Activated naive CD4-positive, alpha-beta T cell treated with anti-CD3 and anti-CD28 coated beads, Interleukin-2, amount 50 U/mL, for 24 hours (primary cell): ENCODE data around the gene MALRD1.

Experiments used
- H3K27ac Mint-ChIP-seq: one replicate; pipeline ENCODE4 v1.8.0; 2021; ENCODE audit warnings: mild to moderate bottlenecking, mixed read lengths
- H3K27me3 Mint-ChIP-seq: one replicate; pipeline ENCODE4 v1.8.0; 2021; ENCODE audit warnings: mixed read lengths
- H3K36me3 Mint-ChIP-seq: one replicate; pipeline ENCODE4 v1.8.0; 2021; ENCODE audit warnings: mixed read lengths
- H3K4me1 Mint-ChIP-seq: one replicate; pipeline ENCODE4 v1.8.0; 2021; ENCODE audit warnings: mixed read lengths
- H3K4me3 Mint-ChIP-seq: one replicate; pipeline ENCODE4 v1.8.0; 2021; ENCODE audit warnings: mild to moderate bottlenecking, mixed read lengths
- H3K9me3 Mint-ChIP-seq: one replicate; pipeline ENCODE4 v1.8.0; 2021; ENCODE audit warnings: mixed read lengths

Gene MALRD1

GRCh38 chr10:19048489-19048888 lies at the start of gene MALRD1:
MALRD1 (plus strand) TSS chr10:19048801; CDS start chr10:19048939, 138 bp downstream.
- no peaks in the 10 kb centered on the region for H3K4me1 Mint-ChIP-seq
- H3K27ac Mint-ChIP-seq = no peak within 1 kb of the TSS
- H3K36me3 Mint-ChIP-seq = no peaks in the 10 kb centered on the region

DNA sequence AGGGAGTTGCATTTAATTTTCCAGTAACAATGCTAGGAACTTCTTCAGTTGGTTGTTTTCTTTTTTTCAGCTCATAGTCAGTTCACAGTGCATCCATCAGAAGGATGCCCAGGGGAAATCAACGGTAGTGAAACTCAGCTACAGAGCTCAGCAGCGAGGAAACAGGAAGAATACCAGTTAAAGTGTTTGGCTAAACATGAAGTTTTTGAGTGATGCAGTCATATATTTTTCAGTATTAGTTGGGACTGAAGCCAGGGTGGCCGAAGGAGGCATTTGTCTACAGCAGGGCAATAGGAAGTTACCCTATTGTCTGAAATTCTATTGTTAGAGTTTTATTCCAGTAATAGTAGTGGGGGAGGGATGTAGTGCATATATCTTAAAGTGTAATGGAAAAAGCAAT lies 45.3 kb upstream of the MALRD1 start:
- H3K4me1 Mint-ChIP-seq = no peaks in the 10 kb centered on the region
- no peak overlapping the region for H3K4me3 Mint-ChIP-seq
- H3K27me3 Mint-ChIP-seq = no peaks in the 10 kb centered on the region
- H3K9me3 Mint-ChIP-seq = peaks cover 5% of the 10 kb centered on the region
- H3K36me3 Mint-ChIP-seq = no peaks in the 10 kb centered on the region
- no peak overlapping the region for H3K27ac Mint-ChIP-seq

More at GRCh38 chr10:19048489-19048888, at the start of gene MALRD1:
- Mint-ChIP-seq H3K4me3 (no peak within 1 kb of the TSS), H3K27me3 (no peaks in the 10 kb centered on the region), H3K9me3 (peaks cover 14% of the 10 kb centered on the region)

DNA sequence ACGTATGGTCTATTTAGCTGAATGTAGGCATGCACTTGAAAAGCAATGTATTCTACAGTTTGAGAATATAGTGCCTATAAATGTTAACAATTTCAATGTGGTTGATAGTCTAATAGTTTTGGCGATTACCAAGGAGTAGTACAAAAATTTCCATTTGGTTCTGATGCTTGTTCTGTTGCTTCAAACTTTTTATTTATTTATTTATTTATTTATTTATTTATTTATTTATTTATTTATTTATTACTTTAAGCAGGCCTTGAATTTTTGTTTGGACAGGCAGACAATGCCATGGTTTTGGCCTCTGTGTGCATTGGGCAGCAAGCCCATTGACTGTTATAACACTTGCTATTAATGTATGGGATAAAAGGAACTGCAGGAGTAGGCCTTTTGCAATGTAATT lies 36.5 kb upstream of the MALRD1 start:
- Mint-ChIP-seq H3K4me3 (no peak overlapping the region), H3K36me3 (peaks cover 2% of the 10 kb centered on the region), H3K27me3 (peaks cover 2% of the 10 kb centered on the region), H3K27ac (no peak overlapping the region), H3K9me3 (peaks cover 17% of the 10 kb centered on the region), H3K4me1 (no peaks in the 10 kb centered on the region)

DNA sequence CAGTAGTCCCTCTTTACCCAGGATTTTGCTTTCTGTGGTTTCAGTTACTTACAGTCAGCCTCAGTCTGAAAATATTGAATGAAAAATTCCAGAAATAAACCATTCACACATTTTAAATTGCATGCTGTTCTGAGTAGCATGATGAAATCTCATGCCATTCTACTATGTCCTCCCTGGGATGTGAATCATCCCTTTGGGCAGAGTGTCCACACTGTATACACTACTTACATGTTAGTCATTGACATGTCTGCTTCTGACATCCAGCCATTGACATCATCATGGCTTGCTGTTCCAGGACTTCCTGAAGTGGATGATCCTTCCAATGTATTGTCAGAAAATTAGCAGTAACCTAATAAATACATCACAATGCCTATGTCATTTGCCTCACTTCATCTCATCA lies 34.6 kb upstream of the MALRD1 start:
- no peak overlapping the region for H3K27ac Mint-ChIP-seq
- no peak overlapping the region for H3K4me3 Mint-ChIP-seq
- peaks cover 3% of the 10 kb centered on the region for H3K27me3 Mint-ChIP-seq

GRCh38 chr10:19014498-19014897 lies 34.1 kb upstream of the MALRD1 start:
- peaks cover 3% of the 10 kb centered on the region for H3K27me3 Mint-ChIP-seq
- H3K9me3 Mint-ChIP-seq = peaks cover 11% of the 10 kb centered on the region
- no peak overlapping the region for H3K4me3 Mint-ChIP-seq
- no peaks in the 10 kb centered on the region for H3K4me1 Mint-ChIP-seq
- H3K36me3 Mint-ChIP-seq = peaks cover 2% of the 10 kb centered on the region
- no peak overlapping the region for H3K27ac Mint-ChIP-seq

More for the DNA sequence above, 34.6 kb upstream of the MALRD1 start:
- H3K9me3 Mint-ChIP-seq = peaks cover 11% of the 10 kb centered on the region
- H3K36me3 Mint-ChIP-seq = peaks cover 2% of the 10 kb centered on the region
- H3K4me1 Mint-ChIP-seq = no peaks in the 10 kb centered on the region

DNA sequence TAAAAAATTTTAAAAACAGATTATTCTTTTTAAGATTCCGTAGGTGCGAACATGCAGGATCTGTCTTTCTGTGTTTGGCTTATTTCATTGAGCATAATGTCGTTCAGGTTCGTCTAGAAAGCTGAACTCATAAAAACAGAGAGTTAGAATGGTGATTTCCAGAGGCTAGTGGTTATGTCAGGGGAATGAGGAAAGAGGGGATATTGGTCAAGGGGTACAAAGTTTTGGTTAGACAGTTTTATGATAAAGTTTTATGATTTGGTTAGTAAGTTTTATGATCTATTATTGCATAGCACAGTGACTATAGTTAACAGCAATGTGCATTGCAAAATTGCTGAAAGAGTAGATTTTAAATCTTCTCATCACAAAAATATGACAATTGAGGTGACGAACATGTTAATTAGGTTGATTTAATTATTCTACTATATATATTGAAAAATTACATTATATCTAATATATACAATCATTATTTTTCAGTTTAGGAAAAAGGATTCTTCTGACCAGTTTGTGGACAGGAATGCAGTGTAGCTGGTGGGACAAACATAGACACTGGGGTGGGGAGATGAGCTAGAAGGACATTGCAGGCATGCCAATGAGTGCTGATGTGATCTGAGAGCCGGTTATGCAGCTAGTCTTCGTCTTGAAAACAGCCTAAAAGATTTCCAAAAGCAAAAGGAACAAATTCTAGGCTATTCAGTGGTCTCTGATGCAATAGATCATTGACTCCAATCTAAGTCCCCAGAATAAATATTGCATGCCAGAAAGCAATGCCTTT lies 31.3 kb upstream of the MALRD1 start:
- Mint-ChIP-seq H3K9me3 (peaks cover 11% of the 10 kb centered on the region), H3K36me3 (peaks cover 2% of the 10 kb centered on the region), H3K27ac (no peak overlapping the region), H3K27me3 (peaks cover 3% of the 10 kb centered on the region), H3K4me3 (no peak overlapping the region), H3K4me1 (no peaks in the 10 kb centered on the region)

DNA sequence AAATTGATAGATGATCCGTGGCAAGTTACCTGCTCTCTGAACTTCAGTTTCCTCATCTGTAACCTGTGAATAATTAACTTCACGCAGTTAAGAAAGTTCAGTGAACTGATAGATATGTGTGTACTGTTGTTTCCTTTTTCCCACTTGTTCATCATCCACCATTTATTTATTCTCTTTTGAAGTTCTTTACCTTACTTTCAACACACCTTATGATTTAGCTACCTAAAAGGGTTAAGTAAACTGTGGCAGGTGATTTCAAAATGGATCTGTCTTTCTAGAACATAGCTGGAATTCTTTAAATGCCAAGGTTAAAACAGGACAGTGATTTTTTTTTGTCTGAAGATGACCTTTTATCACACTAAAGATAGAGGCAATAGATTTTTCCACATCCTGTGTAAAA lies 27.4 kb upstream of the MALRD1 start:
- H3K4me1 Mint-ChIP-seq = no peaks in the 10 kb centered on the region
- no peak overlapping the region for H3K27ac Mint-ChIP-seq
- H3K27me3 Mint-ChIP-seq = peaks cover 1% of the 10 kb centered on the region
- H3K4me3 Mint-ChIP-seq = no peak overlapping the region
- H3K36me3 Mint-ChIP-seq = no peaks in the 10 kb centered on the region
- H3K9me3 Mint-ChIP-seq = no peaks in the 10 kb centered on the region

DNA sequence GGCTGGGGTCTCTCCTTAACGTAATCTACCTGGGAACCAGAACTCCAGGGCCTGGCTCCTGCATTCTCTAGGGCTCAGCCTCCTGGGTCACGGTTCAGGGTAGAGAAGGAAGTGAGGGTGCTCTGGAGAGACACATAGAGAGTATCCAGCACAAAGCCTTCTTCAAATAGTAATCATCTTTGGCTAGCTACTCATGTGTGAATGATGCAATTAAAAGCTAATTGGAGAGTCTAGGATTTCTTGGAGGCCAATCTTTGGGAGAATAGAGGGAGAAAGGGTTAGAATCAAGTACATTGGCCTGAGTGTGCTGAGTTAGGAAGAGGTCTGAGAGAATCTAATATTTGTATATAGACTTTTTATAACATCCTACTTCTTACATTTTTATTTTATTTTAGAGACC lies 24.0 kb upstream of the MALRD1 start:
- no peaks in the 10 kb centered on the region for H3K4me1 Mint-ChIP-seq
- no peaks in the 10 kb centered on the region for H3K9me3 Mint-ChIP-seq
- no peaks in the 10 kb centered on the region for H3K27me3 Mint-ChIP-seq
- no peak overlapping the region for H3K27ac Mint-ChIP-seq
- no peaks in the 10 kb centered on the region for H3K36me3 Mint-ChIP-seq
- H3K4me3 Mint-ChIP-seq = no peak overlapping the region

DNA sequence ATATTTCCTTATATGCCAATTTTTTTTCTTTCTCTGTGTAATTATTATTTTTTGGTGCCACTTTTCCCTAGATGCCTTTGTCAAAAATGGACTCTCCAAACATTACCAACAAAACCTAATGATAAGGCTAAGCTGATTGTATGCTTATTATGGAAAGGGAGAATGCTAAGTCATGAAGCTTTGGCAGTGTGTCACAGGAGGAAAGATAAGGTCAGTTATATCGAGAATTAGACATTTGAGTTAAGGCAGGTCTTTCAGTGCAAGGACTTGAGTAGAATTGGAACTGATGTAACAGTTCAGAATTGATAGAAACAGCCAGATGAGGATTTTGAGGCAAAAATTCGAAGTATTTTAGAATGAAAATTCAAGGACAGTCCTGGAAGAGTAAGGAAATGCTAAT lies 16.8 kb upstream of the MALRD1 start:
- no peaks in the 10 kb centered on the region for H3K9me3 Mint-ChIP-seq
- no peak overlapping the region for H3K4me3 Mint-ChIP-seq
- no peaks in the 10 kb centered on the region for H3K4me1 Mint-ChIP-seq
- H3K36me3 Mint-ChIP-seq = no peaks in the 10 kb centered on the region
- no peak overlapping the region for H3K27ac Mint-ChIP-seq
- H3K27me3 Mint-ChIP-seq = no peaks in the 10 kb centered on the region

DNA sequence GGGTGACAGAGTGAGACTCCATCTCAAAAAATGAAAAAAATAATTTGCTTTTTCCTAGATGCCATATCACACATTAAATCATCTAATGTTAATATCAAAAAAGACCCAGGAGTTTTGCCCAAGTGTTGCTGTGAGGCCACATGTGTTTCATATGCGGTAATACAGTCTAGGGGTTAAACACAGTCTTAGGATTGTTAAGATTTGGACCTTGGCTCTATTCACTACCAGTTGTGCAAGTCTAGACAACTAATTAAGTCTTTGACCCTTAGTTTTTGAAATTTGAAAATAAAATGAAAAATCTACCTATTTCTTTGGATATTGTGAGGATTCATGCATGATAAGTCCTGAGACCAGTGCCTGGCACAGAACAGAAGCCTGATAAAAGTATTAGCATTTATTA lies 14.9 kb upstream of the MALRD1 start:
- Mint-ChIP-seq H3K36me3 (no peaks in the 10 kb centered on the region), H3K4me1 (no peaks in the 10 kb centered on the region), H3K4me3 (no peak overlapping the region), H3K9me3 (no peaks in the 10 kb centered on the region), H3K27me3 (no peaks in the 10 kb centered on the region), H3K27ac (no peak overlapping the region)

GRCh38 chr10:19041171-19041570 lies 7.4 kb upstream of the MALRD1 start:
- H3K36me3 Mint-ChIP-seq = no peaks in the 10 kb centered on the region
- H3K4me1 Mint-ChIP-seq = no peaks in the 10 kb centered on the region
- no peak overlapping the region for H3K4me3 Mint-ChIP-seq
- no peaks in the 10 kb centered on the region for H3K27me3 Mint-ChIP-seq
- H3K9me3 Mint-ChIP-seq = no peaks in the 10 kb centered on the region
- no peak overlapping the region for H3K27ac Mint-ChIP-seq

GRCh38 chr10:19043431-19043830 lies 5.2 kb upstream of the MALRD1 start:
- H3K36me3 Mint-ChIP-seq = no peaks in the 10 kb centered on the region
- no peaks in the 10 kb centered on the region for H3K9me3 Mint-ChIP-seq

GRCh38 chr10:19046679-19047078 lies 1.9 kb upstream of the MALRD1 start:
- Mint-ChIP-seq H3K4me1 (no peaks in the 10 kb centered on the region), H3K27me3 (no peaks in the 10 kb centered on the region), H3K36me3 (no peaks in the 10 kb centered on the region), H3K27ac (no peak overlapping the region), H3K4me3 (no peak overlapping the region), H3K9me3 (peaks cover 6% of the 10 kb centered on the region)

More at GRCh38 chr10:19043431-19043830, 5.2 kb upstream of the MALRD1 start:
- Mint-ChIP-seq H3K4me1 (no peaks in the 10 kb centered on the region), H3K4me3 (no peak overlapping the region), H3K27ac (no peak overlapping the region), H3K27me3 (no peaks in the 10 kb centered on the region)

DNA sequence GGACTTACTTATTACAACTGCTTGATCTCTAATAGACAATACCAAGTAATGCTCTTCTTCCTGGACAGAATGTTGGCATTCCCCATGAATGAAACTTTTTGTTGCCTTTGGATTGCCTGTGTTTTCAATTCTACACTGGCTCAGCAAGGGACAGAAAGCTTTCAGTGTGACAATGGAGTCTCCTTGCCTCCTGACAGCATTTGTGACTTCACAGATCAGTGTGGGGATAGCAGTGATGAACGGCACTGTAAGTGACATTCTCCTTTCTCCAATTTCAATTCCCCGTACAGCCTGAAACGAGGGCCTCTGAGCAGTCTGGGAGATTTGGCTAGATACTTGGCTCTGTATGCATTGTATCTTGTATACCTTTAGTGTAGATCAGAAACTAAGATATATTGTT lies 290 bp downstream of the MALRD1 start:
- Mint-ChIP-seq H3K4me3 (no peak overlapping the region), H3K27me3 (no peaks in the 10 kb centered on the region), H3K36me3 (no peaks in the 10 kb centered on the region), H3K9me3 (peaks cover 14% of the 10 kb centered on the region), H3K4me1 (no peaks in the 10 kb centered on the region), H3K27ac (no peak overlapping the region)

DNA sequence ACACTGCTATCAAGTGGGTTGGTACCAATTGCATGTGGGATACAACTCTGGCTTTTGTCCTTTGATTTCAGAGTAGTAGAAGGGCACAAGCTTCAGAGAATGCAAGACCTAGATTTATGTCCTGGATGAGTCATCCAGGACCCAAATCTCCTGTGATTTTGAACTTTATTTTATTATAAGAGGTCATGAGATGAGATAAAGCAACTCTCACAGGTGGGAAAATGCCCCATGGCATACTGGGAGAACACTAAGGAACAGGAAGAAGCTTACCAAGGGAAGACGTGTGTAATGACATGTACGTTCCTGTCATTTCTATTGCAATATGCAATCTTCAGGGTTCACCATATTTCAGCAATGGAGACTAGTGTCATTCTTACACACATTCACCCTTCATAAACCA lies 966 bp downstream of the MALRD1 start:
- Mint-ChIP-seq H3K9me3 (peaks cover 14% of the 10 kb centered on the region), H3K36me3 (no peaks in the 10 kb centered on the region), H3K4me1 (no peaks in the 10 kb centered on the region), H3K27me3 (no peaks in the 10 kb centered on the region), H3K27ac (no peak overlapping the region), H3K4me3 (no peak overlapping the region)

- Mint-ChIP-seq H3K27ac (no peak overlapping the region), H3K9me3 (peaks cover 11% of the 10 kb centered on the region), H3K4me3 (no peak overlapping the region), H3K36me3 (no peaks in the 10 kb centered on the region), H3K4me1 (no peaks in the 10 kb centered on the region), H3K27me3 (no peaks in the 10 kb centered on the region)
These were observed 5.8 kb downstream of the MALRD1 start for GRCh38 chr10:19054289-19054835.

DNA sequence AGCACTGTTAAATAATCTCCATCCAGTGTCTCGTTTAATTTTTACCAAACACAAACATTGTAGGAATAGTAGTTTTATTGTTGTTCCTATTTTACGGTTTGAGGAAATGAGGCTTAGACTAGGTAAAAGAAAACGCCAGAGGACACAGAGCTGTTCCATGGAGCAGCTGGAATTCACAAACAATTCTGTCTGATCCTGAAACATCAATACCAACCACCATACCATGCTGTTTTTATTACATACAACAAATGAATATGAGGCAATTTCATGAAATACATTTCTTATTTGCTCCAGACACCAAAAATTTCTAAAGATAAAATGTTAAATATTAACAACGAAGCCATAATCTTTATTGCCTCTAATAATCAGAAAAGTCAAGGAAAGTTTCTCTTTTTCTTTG lies 9.4 kb downstream of the MALRD1 start:
- Mint-ChIP-seq H3K27me3 (no peaks in the 10 kb centered on the region), H3K36me3 (no peaks in the 10 kb centered on the region), H3K4me1 (no peaks in the 10 kb centered on the region), H3K4me3 (no peak overlapping the region), H3K9me3 (no peaks in the 10 kb centered on the region), H3K27ac (no peak overlapping the region)
